ENCODE data around the gene LMBR1. TPM values are rescaled to one million over a fixed set of nuclear protein-coding genes. Genes with fewer than 3 reads are reported as not detected.

LMBR1 gene
- polyA plus RNA-seq, 3 donors, result 14.8 to 24.4 (median 21.2) TPM

DNA sequence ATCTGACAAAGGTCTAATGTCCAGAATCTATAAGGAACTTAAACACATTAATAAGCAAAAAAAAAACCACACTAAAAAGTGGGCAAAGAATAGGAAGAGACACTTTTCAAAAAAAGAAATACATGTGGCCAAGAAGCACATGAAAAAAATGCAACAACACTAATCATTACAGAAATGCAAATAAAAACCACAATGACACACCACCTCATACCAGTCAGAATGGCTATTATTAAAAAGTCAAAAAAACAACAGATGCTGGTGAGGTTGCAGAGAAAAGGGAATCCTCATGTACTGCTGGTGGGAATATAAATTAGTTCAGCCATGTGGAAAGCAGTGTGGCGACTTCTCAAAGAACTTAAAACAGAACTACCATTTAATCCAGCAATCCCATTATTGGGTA is 119.0 kb downstream of the LMBR1 start:
- Histone ChIP-seq H3K4me1 (ENCODE audit: control insufficient read depth in 1 of 2, insufficient read depth in 2 of 2, low read length in 2 of 2) (no peaks in the 10 kb centered on the region), H3K27ac (ENCODE audit: low read depth in 1 of 2, low read length in 2 of 2) (no peak overlapping the region), H3K36me3 (replicated peaks in 1 of 2; ENCODE audit: control insufficient read depth in 1 of 2, insufficient read depth in 2 of 2, low read length in 2 of 2) (no peaks in the 10 kb centered on the region), H3K9me3 (replicated peaks in 1 of 2; ENCODE audit: control insufficient read depth in 1 of 2, insufficient read depth in 1 of 2, low read length in 2 of 2) (no peaks in the 10 kb centered on the region), H3K27me3 (ENCODE audit: control insufficient read depth in 2 of 2, insufficient read depth in 2 of 2, low read length in 2 of 2) (no peaks in the 10 kb centered on the region), H3K9ac (ENCODE audit: insufficient read depth, low read length, poor library complexity, severe bottlenecking) (no peak overlapping the region), H3K79me2 (ENCODE audit: insufficient read depth, low read length) (peaks cover 5% of the 10 kb centered on the region), H2AFZ (ENCODE audit: insufficient read depth, low read depth, low read length, poor library complexity, severe bottlenecking) (no peak overlapping the region), H4K20me1 (ENCODE audit: insufficient read depth, low read length) (no peaks in the 10 kb centered on the region), H3K4me2 (replicated peaks; ENCODE audit: extremely low read depth, low read length, poor library complexity, severe bottlenecking) (no peak overlapping the region), H3K4me3 (replicated peaks in 1 of 3; ENCODE audit: low read depth in 2 of 3, low read length in 3 of 3) (no peak overlapping the region)
- intact Hi-C loops (cut with micrococcal nuclease), result no loop called here
- H3K36me3 Mint-ChIP-seq, result peaks cover 20 to 27% of the 10 kb centered on the region in 2 donors
- H3K9me3 Mint-ChIP-seq, result peaks cover 0 to 4% (median 1%) of the 10 kb centered on the region in 7 donors
- H3K4me3 Mint-ChIP-seq, result no peak overlapping the region
- no CpG with 5 or more reads among the region's 1 CpG for WGBS (ENCODE audit: insufficient coverage)
- no peak overlapping the region for H3K27ac Mint-ChIP-seq
- no peaks in the 10 kb centered on the region for H3K27me3 Mint-ChIP-seq (ENCODE audit: low read depth in 3 of 3)
- no peak for DNase-seq
- TF ChIP-seq, protein P1, sequence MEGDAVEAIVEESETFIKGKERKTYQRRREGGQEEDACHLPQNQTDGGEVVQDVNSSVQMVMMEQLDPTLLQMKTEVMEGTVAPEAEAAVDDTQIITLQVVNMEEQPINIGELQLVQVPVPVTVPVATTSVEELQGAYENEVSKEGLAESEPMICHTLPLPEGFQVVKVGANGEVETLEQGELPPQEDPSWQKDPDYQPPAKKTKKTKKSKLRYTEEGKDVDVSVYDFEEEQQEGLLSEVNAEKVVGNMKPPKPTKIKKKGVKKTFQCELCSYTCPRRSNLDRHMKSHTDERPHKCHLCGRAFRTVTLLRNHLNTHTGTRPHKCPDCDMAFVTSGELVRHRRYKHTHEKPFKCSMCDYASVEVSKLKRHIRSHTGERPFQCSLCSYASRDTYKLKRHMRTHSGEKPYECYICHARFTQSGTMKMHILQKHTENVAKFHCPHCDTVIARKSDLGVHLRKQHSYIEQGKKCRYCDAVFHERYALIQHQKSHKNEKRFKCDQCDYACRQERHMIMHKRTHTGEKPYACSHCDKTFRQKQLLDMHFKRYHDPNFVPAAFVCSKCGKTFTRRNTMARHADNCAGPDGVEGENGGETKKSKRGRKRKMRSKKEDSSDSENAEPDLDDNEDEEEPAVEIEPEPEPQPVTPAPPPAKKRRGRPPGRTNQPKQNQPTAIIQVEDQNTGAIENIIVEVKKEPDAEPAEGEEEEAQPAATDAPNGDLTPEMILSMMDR (IDR thresholded peaks at IDR 0.05), result no peak
- peaks cover 15% of the 10 kb centered on the region for H3K4me1 Mint-ChIP-seq

DNA sequence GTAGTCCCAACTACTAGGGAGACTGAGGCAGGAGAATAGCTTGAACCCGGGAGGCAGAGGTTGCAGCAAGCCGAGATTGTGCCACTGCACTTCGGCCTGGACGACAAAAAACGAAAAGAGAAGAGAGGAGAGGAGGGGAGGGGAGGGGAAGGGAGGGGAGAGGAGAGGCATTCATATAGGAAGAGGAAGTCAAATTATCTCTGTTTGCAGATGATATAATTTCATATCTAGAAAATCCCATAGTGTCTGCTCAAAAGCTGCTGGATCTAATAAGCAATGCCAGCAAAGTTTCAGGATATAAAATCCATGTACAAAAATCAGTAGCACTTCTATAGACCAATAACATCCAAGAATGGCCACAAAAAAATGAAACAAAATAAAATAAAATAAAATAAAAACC is 120.3 kb downstream of the LMBR1 start:
- Histone ChIP-seq H2AFZ (ENCODE audit: insufficient read depth, low read depth, low read length, poor library complexity, severe bottlenecking) (no peak overlapping the region), H3K4me3 (replicated peaks in 1 of 3; ENCODE audit: low read depth in 2 of 3, low read length in 3 of 3) (no peak overlapping the region), H3K9me3 (replicated peaks in 1 of 2; ENCODE audit: control insufficient read depth in 1 of 2, insufficient read depth in 1 of 2, low read length in 2 of 2) (no peaks in the 10 kb centered on the region), H3K79me2 (ENCODE audit: insufficient read depth, low read length) (peaks cover 5% of the 10 kb centered on the region), H3K9ac (ENCODE audit: insufficient read depth, low read length, poor library complexity, severe bottlenecking) (no peak overlapping the region), H4K20me1 (ENCODE audit: insufficient read depth, low read length) (no peaks in the 10 kb centered on the region), H3K4me2 (replicated peaks; ENCODE audit: extremely low read depth, low read length, poor library complexity, severe bottlenecking) (no peak overlapping the region), H3K27ac (ENCODE audit: low read depth in 1 of 2, low read length in 2 of 2) (no peak overlapping the region), H3K27me3 (ENCODE audit: control insufficient read depth in 2 of 2, insufficient read depth in 2 of 2, low read length in 2 of 2) (no peaks in the 10 kb centered on the region), H3K36me3 (replicated peaks in 1 of 2; ENCODE audit: control insufficient read depth in 1 of 2, insufficient read depth in 2 of 2, low read length in 2 of 2) (no peaks in the 10 kb centered on the region), H3K4me1 (ENCODE audit: control insufficient read depth in 1 of 2, insufficient read depth in 2 of 2, low read length in 2 of 2) (no peaks in the 10 kb centered on the region)
- no peak for DNase-seq
- WGBS (ENCODE audit: insufficient coverage), result 71% methylated on average over 3 of the region's 5 CpGs
- intact Hi-C loops (cut with micrococcal nuclease), result no loop called here
- H3K4me3 Mint-ChIP-seq, result peak overlapping the region; percentile 40 to 58
- H3K4me1 Mint-ChIP-seq, result peaks cover 15% of the 10 kb centered on the region
- H3K27ac Mint-ChIP-seq, result no peak overlapping the region
- no peaks in the 10 kb centered on the region for H3K27me3 Mint-ChIP-seq (ENCODE audit: low read depth in 3 of 3)
- H3K36me3 Mint-ChIP-seq, result peaks cover 18 to 24% of the 10 kb centered on the region in 2 donors
- H3K9me3 Mint-ChIP-seq, result peaks cover 0 to 4% (median 1%) of the 10 kb centered on the region in 7 donors
- TF ChIP-seq, protein P1 (IDR thresholded peaks at IDR 0.05), result no peak

Data from CD14-positive monocyte (primary cell).